Type B pancreatic cell (in vitro differentiated cells): ENCODE results near the gene TRIM39. TPM values are rescaled to one million over a fixed set of nuclear protein-coding genes. Genes with fewer than 3 reads are reported as not detected.
"Not testable (repeated sequence)": the region's sequence is repeated elsewhere in the genome, so short reads cannot be mapped to it uniquely, and the experiment has no call there.

Source experiments
- DNase-seq: peaks from one replicate; pipeline ENCODE4 v3.0.0; 2021; ENCODE audit warnings: mixed read lengths; ENCODE audit not compliant: unreplicated experiment; ENCODE audit errors: extremely low spot score
- H3K27ac Mint-ChIP-seq: 2 replicates; pipeline ENCODE4 v1.8.0; 2021; ENCODE audit warnings: mild to moderate bottlenecking, mixed read lengths
- H3K27me3 Mint-ChIP-seq: 2 replicates; pipeline ENCODE4 v1.8.0; 2021; ENCODE audit warnings: mixed read lengths
- H3K36me3 Mint-ChIP-seq: 2 replicates; pipeline ENCODE4 v1.8.0; 2021; ENCODE audit warnings: mixed read lengths
- H3K4me1 Mint-ChIP-seq: one replicate; pipeline ENCODE4 v1.8.0; 2021; ENCODE audit warnings: mixed read lengths; ENCODE audit not compliant: unreplicated experiment
- H3K4me3 Mint-ChIP-seq: 2 replicates; pipeline ENCODE4 v1.8.0; 2021; ENCODE audit warnings: mild to moderate bottlenecking, mixed read lengths
- H3K9me3 Mint-ChIP-seq: 2 replicates; pipeline ENCODE4 v1.8.0; 2021; ENCODE audit warnings: mixed read lengths
- CTCF ChIP-seq: fragments of 200-600 bp; sonication (generic); conservative IDR thresholded peaks from 2 replicates; pipeline ENCODE4 v1.5.0; 2021; ENCODE audit warnings: antibody characterized with exemption, mild to moderate bottlenecking
- total RNA-seq: library from RNA; stranded (reverse); gene quantifications from 2 replicates; pipeline ENCODE4 v1.2.1, GENCODE V29; 2021; ENCODE audit warnings: low replicate concordance

TRIM39 gene
- total RNA-seq, 1 donor from 2014 or later, result 13.7 TPM

GRCh38 chr6:30364591-30364990 is 37.9 kb downstream of the TRIM39 start:
- no peak overlapping the region for H3K27ac Mint-ChIP-seq
- no peak for TF ChIP-seq CTCF
- H3K4me3 Mint-ChIP-seq, result no peak overlapping the region
- H3K9me3 Mint-ChIP-seq, result peaks cover 4% of the 10 kb centered on the region
- no peak for DNase-seq
- H3K4me1 Mint-ChIP-seq, result no peaks in the 10 kb centered on the region
- H3K36me3 Mint-ChIP-seq, result no peaks in the 10 kb centered on the region
- H3K27me3 Mint-ChIP-seq, result peaks cover 89% of the 10 kb centered on the region

- H3K27ac Mint-ChIP-seq, H3K4me3 Mint-ChIP-seq, H3K9me3 Mint-ChIP-seq, H3K36me3 Mint-ChIP-seq, DNase-seq, H3K4me1 Mint-ChIP-seq: not testable (repeated sequence)
- peaks cover 79% of the 10 kb centered on the region for H3K27me3 Mint-ChIP-seq
These were observed 42.6 kb downstream of the TRIM39 start for GRCh38 chr6:30369280-30369679.

GRCh38 chr6:30378290-30378937 is 51.7 kb downstream of the TRIM39 start:
- Mint-ChIP-seq H3K4me3 (no peak overlapping the region), H3K36me3 (no peaks in the 10 kb centered on the region), H3K27me3 (peaks cover 66% of the 10 kb centered on the region), H3K4me1 (no peaks in the 10 kb centered on the region), H3K27ac (no peak overlapping the region), H3K9me3 (no peaks in the 10 kb centered on the region)
- no peak for TF ChIP-seq CTCF
- DNase-seq, result no peak

- DNase-seq, result no peak
- no peak for TF ChIP-seq CTCF
- Mint-ChIP-seq H3K4me1 (no peaks in the 10 kb centered on the region), H3K27ac (no peak overlapping the region), H3K4me3 (no peak overlapping the region), H3K27me3 (peaks cover 65% of the 10 kb centered on the region), H3K36me3 (no peaks in the 10 kb centered on the region), H3K9me3 (no peaks in the 10 kb centered on the region)
These were observed 53.7 kb downstream of the TRIM39 start for GRCh38 chr6:30380464-30380863.

- H3K4me1 Mint-ChIP-seq, result no peaks in the 10 kb centered on the region
- peaks cover 81% of the 10 kb centered on the region for H3K27me3 Mint-ChIP-seq
- H3K27ac Mint-ChIP-seq, result no peak overlapping the region
- H3K36me3 Mint-ChIP-seq, result no peaks in the 10 kb centered on the region
- DNase-seq, result no peak
- H3K9me3 Mint-ChIP-seq, result no peaks in the 10 kb centered on the region
- no peak overlapping the region for H3K4me3 Mint-ChIP-seq
- TF ChIP-seq CTCF, result no peak
These were observed 59.4 kb downstream of the TRIM39 start for GRCh38 chr6:30386166-30386565.

- H3K4me1 Mint-ChIP-seq, result no peaks in the 10 kb centered on the region
- H3K9me3 Mint-ChIP-seq, result no peaks in the 10 kb centered on the region
- no peak for TF ChIP-seq CTCF
- no peak for DNase-seq
- H3K27ac Mint-ChIP-seq, result no peak overlapping the region
- H3K27me3 Mint-ChIP-seq, result peaks cover 81% of the 10 kb centered on the region
- H3K36me3 Mint-ChIP-seq, result no peaks in the 10 kb centered on the region
- H3K4me3 Mint-ChIP-seq, result no peak overlapping the region
These were observed 64.5 kb downstream of the TRIM39 start for GRCh38 chr6:30391240-30391639.

Other genes with a start within 250 kb of the TRIM39 start
- 1.8 and 3.8 TPM in 2 replicates for gene TRIM31, start 213.8 kb upstream of the TRIM39 start, total RNA-seq
- gene TRIM40, start 190.8 kb upstream of the TRIM39 start, total RNA-seq, result 0.17 TPM in 1 of 2 replicates, not detected in the other
- gene TRIM10, start 165.7 kb upstream of the TRIM39 start, total RNA-seq, result 0.17 TPM in 1 of 2 replicates, not detected in the other
- 0.92 and 1.4 TPM in 2 replicates for gene TRIM15, start 163.4 kb upstream of the TRIM39 start, total RNA-seq
- gene TRIM26, start 113.5 kb upstream of the TRIM39 start, total RNA-seq, result 46.3 and 76.5 TPM in 2 replicates
- gene RPP21, start 18.2 kb downstream of the TRIM39 start, total RNA-seq, result 41.2 and 49.6 TPM in 2 replicates
- 50.8 and 109 TPM in 2 replicates for gene HLA-E, start 162.6 kb downstream of the TRIM39 start, total RNA-seq
- gene GNL1, start 229.6 kb downstream of the TRIM39 start, total RNA-seq, result 59.3 and 67.1 TPM in 2 replicates
- gene PRR3, start 230.4 kb downstream of the TRIM39 start, total RNA-seq, result 10.7 and 32.5 TPM in 2 replicates
- gene ABCF1, start 244.5 kb downstream of the TRIM39 start, total RNA-seq, result 64.2 and 69.2 TPM in 2 replicates